NCI-H345 treated with DMSO at 0.1 percent for 48 hours (cell line): ENCODE measurements around the gene PRPF19.

ENCODE experiments used
- DNase-seq: peaks from one replicate; lab custom pipeline; 2025; ENCODE audit not compliant: unreplicated experiment; lab: John Stamatoyannopoulos, UW

Gene PRPF19

DNA sequence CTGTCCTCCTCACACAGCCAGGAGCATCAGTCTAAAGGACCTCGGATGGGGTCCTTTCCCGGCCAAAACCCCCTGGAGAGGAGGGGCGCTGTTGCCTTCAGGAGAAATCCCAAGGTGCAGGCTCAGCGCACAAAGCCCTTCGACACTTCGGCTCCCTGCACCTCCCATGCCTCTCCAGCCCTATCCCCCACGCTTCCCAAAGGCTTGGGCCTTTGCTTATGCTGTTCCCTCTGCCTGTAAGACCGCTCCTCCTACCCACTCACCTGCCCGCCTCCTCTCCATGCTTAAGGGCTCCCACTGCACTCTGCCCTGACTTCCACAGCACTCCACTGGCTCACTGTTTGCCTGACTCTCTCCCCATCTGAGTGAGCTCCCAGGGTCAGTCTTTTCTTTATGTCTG, 32.1 kb upstream of the PRPF19 start:
- no peak for DNase-seq

DNA sequence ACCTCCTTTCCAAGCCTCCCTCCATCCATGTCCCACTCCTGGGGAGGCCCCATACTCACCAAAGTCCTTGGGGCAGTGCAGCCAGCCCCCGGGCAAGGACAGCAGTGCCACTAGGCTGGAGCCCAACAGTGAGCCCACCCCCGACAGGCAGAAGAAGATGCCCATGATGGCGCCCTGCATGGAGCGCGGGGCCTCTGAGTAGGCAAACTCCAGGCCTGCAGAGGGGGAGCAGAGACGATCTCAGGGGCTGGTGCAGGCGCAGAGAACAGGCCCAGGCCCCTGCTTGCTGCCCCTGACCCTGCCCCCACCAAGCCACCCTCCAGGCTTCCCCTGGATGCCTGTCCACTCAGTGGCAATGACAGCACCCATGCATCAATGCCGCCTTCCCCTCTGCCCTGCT, 31.4 kb upstream of the PRPF19 start:
- DNase-seq, result no peak

DNA sequence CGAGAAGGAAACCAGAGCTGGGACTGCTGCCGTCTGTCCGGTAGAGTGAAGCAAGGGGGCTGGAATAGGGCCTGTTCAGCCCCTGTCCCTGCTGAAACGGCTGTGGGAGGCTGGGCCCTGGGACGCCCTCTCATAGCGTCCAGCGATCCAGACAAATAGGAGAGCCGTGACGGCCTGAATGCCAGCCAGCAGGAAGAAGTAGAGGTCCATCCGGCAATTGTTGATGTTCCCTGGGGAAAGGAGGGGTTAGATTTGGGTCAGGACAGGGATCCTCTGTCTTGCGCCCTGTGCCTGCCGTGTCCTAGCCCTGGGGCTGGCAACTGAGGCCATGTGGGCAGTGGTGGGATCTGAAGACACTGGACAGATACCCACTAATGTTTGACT, 30.8 kb upstream of the PRPF19 start:
- DNase-seq, result no peak

DNA sequence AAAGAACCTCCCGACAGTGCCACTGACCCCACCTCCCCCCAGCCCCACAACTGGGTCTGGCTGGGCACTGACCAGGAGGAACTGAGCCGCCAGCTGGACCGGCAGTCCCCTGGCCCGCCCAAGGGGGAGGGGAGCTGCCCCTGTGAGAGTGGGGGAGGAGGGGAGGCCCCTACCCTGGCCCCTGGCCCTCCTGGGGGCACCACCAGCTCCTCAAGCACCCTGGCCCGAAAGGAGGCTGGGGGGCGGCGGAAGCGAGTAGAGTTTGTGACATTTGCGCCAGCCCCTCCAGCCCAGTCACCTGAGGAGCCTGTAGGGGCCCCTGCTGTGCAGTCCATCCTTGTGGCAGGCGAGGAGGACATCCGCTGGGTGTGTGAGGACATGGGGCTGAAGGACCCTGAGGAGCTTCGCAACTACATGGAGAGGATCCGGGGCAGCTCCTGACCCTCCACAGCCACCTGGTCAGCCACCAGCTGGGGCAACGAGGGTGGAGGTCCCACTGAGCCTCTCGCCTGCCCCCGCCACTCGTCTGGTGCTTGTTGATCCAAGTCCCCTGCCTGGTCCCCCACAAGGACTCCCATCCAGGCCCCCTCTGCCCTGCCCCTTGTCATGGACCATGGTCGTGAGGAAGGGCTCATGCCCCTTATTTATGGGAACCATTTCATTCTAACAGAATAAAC, 30.2 kb upstream of the PRPF19 start:
- DNase-seq, result no peak

DNA sequence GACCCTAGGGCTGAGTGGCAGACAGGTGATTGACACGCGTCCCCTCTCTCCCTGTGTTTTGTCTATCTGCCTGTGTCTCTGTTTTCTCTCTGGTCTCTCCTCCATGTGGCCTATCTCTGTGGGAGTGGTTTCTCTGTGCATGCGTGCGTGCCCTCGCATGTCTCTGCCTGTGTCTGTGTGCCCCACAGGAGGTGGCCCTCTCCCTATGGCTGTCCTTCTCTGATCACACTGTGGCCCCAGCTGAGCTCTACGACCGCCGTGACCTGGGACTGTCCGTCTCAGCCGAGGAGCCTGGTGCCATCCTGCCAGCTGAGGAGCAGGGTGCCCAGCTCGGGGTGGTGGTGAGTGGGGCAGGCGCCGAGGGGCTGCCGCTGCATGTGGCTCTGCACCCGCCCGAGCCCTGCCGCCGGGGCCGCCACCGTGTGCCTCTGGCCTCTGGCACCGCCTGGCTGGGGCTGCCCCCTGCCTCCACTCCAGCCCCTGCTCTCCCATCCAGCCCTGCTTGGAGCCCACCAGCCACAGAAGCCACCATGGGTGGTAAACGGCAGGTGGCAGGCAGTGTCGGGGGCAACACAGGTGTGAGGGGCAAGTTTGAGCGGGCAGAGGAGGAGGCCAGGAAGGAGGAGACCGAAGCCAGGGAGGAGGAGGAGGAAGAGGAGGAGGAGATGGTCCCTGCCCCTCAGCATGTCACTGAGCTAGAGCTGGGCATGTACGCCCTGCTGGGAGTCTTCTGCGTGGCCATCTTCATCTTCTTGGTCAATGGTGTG, 29.5 kb upstream of the PRPF19 start:
- no peak for DNase-seq

- no peak for DNase-seq
Measured at GRCh38 chr11:60934790-60935605, 28.6 kb upstream of the PRPF19 start.

- DNase-seq, result no peak
Measured at GRCh38 chr11:60934124-60934789, 27.9 kb upstream of the PRPF19 start.

DNA sequence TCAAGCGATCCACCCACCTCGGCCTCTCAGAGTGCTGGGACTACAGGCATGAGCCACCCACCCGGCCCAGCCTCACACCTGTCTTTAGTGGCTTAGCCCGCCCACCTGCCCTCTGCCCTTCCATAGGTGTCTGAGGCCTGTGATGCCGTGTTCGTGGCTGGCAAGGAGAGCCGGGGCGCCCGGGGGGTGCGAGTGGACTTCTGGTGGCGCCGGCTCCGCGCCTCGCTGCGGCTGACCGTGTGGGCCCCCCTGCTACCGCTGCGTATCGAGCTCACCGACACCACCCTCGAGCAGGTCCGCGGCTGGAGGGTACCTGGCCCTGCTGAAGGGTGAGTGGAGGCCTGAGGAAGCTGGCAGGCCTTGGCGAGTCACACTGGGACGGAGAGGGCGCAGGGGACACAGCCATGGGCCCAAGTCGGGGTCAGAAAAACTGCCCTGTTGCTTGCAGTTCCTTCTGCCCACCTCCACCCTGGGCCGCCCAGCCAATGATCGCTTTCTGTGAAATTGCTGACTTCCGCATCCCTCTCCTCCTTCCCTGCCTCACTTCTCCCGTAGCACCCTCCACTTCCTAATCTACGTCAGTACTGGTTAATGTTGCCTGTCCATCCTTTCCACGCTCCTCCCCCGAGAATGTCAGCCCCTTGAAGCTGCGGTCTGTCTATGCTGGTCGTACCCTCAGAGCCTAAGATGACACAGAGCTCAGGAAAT, 27.2 kb upstream of the PRPF19 start:
- no peak for DNase-seq

DNA sequence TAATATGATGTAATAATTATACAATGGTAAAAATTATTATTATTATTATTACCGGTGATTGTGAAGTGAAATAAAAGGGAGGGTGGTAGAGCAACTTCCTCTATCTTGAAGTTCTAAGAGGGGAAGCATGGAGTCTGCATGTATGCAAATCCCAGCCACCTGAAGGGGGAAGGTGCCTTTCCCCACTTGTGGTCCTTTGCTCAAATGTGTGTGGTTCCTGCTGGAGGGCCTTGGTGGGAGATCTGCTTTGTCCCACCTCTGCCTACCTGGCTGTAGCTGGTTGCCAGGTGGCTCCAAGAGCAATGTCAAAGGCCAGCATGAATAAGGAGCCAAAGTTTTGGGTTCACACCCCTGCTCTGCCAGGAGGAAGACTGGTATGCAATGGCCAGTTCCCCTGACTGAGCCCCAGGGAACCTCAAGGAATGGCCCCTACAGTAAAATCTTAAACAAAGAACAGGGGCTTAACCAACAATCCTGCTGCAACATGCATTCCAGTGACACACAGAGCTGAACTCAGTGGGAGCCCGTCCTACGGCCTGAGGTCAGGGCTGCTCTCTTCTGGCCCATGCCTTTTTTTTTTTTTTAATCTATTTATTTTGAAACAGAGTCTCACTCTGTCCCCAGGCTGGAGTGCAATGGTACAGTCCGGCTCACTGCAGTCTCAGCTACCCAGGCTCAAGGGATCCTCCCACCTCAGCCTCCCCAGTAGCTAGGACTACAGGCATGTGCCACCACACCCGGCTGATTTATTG, 26.4 kb upstream of the PRPF19 start:
- no peak for DNase-seq

DNA sequence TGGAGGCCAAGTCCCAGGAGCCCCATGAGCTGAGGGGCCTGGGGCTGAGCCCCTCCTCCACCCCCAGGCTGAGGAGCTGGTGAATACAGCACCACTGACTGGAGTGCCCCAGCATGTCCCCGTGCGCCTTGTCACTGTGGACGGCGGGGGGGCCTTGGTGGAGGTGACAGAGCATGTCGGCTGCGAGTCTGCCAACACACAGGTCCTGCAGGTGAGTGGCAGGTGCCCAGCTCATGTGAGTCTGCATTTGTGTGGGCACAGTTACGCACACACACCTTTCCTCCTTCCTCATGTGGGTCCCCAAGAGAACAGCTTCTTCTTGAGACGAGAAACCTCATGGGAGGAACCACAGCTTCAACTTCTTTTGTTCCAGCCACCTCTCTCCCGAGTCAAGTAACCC, 25.5 kb upstream of the PRPF19 start:
- no peak for DNase-seq

DNA sequence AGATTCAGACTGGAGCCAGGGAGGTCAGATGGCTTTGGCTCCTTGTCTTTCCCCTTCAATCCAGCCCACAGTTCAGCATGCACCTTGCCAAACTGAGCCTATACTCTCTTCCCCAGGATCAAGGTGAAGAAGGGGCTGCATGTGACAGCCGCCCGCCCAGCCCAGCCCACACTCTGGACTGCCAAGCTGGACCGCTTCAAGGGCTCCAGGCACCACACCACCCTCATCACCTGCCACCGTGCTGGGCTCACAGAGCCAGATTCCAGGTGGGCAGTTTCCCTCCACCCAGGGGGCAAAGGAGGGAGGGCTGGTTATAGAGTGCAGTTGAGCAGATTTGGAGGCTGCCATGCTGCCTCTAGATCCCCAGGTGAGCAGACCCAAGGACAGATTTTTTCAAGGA, 24.0 kb upstream of the PRPF19 start:
- DNase-seq, result no peak

GRCh38 chr11:60929764-60930163, 23.4 kb upstream of the PRPF19 start:
- no peak for DNase-seq

GRCh38 chr11:60928563-60929001, 22.2 kb upstream of the PRPF19 start:
- no peak for DNase-seq

DNA sequence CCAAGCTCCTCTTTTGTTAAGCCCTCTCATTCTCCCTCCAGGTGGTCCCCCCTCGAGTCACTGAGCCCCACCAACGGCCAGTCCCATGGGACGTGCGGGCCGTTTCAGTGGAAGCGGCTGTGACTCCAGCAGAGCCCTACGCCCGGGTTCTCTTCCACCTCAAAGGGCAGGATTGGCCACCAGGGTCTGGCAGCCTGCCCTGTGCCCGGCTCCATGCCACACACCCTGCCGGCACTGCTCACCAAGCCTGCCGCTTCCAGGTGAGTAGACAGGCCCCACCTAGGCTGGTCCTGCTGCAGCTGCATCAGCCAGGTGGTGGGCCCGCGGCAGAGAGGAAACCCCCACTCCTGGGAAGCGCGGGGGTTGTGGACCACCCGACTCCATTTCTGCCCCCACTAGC, 21.2 kb upstream of the PRPF19 start:
- no peak for DNase-seq

DNA sequence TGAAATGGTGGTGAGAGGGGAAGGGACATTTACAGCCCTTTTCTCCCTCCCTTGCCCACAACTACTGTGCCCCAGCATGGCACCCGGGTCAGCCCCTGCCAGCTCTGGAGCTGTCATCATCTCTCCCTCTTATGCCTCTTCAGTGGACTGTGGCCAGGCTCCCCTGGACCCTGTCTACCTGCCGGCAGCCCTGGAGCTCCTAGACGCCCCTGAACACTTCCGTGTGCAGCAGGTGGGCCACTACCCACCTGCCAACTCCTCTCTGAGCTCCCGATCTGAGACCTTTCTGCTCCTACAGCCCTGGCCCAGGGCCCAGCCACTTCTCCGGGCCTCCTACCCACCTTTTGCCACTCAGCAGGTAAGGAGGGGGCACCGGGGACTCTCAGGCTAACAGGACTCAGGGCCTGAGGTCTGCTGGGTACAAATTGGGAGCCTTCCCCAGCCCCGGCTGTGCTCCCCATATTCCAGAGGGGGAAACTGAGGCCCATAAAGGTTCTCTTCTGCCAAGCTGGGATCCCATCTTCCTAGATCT, 20.7 kb upstream of the PRPF19 start:
- DNase-seq, result no peak

GRCh38 chr11:60926500-60926899, 20.1 kb upstream of the PRPF19 start:
- no peak for DNase-seq

DNA sequence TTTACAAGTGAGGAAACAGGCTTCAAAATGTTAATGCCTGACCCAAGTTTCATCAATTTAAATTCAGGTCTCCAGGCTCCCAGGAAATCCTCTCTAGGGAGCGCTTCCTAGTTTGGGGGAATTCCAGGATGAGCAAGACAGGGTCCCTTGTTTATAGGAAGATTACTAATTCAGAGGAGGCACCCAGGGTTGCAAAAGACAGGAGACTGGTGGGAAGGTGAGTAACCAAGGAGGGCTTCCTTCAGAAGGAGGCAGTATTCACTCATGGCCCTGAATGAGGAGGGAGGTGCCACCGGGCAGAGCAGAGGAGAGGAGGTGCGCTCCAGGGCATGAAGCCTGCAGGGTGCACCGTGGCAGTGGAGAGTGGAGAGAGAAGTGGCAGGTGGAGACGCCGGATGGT, 19.5 kb upstream of the PRPF19 start:
- no peak for DNase-seq

- DNase-seq, result peak; percentile 9
Measured at GRCh38 chr11:60924906-60925853, 18.8 kb upstream of the PRPF19 start.
